Cardiac muscle cell (in vitro differentiated cells and primary cell): ENCODE measurements around the gene ACOX3. TPM values are rescaled to one million over a fixed set of nuclear protein-coding genes. Genes with fewer than 3 reads are reported as not detected.

ENCODE experiments used
- DNase-seq, 2 donors: peaks; one replicate each; pipeline versions ENCODE4 v3.0.0 to v3.0.0-alpha.2; 2010 to 2017; ENCODE audit warnings: low read depth in 1 of 2, low spot score in 1 of 2
- H3K27ac ChIP-seq: fragments of 200-600 bp; sonication (generic); 2 replicates; pipeline ENCODE4 v1.5.1; 2016
- H3K27me3 ChIP-seq: fragments of 200-600 bp; sonication (generic); 2 replicates; pipeline ENCODE4 v1.6.0; 2016; ENCODE audit warnings: control low read depth
- H3K36me3 ChIP-seq: fragments of 200-600 bp; sonication (generic); 2 replicates; pipeline ENCODE4 v1.5.1; 2016; ENCODE audit warnings: control low read depth
- H3K4me1 ChIP-seq: fragments of 200-600 bp; sonication (generic); 2 replicates; pipeline ENCODE4 v1.8.1; 2017; ENCODE audit warnings: low read depth, mild to moderate bottlenecking, mixed run types
- H3K4me3 ChIP-seq: fragments of 200-600 bp; sonication (generic); 2 replicates; pipeline ENCODE4 v1.5.1; 2016; ENCODE audit warnings: mild to moderate bottlenecking
- H3K9me3 ChIP-seq: fragments of 200-600 bp; sonication (generic); 2 replicates; pipeline ENCODE4 v1.5.1; 2017; ENCODE audit warnings: low read depth, mild to moderate bottlenecking, control low read depth
- CTCF ChIP-seq: IDR thresholded peaks from 2 replicates; pipeline ENCODE4 v1.5.1; 2012; ENCODE audit warnings: low read depth, mild to moderate bottlenecking, low read length
- polyA plus RNA-seq: library from polyadenylated mRNA; unstranded; fragments of >200 nt; fragmentation: Nextera tagmentation; extraction: Ambion mirVana; gene quantifications from 2 replicates; pipeline ENCODE4 v1.2.1, GENCODE V29; 2016
- total RNA-seq: library from RNA; depleted of rRNA; stranded (reverse); fragments of >200 nt; gene quantifications from 2 replicates; pipeline ENCODE4 v1.2.3, GENCODE V29; 2016

Gene ACOX3
- total and polyA plus RNA-seq, 2 experiments from 2014 or later = 19.1 to 38.7 TPM

- H3K4me1 ChIP-seq = no peaks in the 10 kb centered on the region
- H3K9me3 ChIP-seq = no peaks in the 10 kb centered on the region
- no peak overlapping the region for H3K27ac ChIP-seq
- H3K27me3 ChIP-seq = no peaks in the 10 kb centered on the region
- no peak for DNase-seq
- peaks cover 5% of the 10 kb centered on the region for H3K36me3 ChIP-seq
- TF ChIP-seq CTCF = no peak
- no peak overlapping the region for H3K4me3 ChIP-seq
Measured at GRCh38 chr4:8380511-8381415, 59.8 kb downstream of the ACOX3 start.

- no peak for DNase-seq
- no peaks in the 10 kb centered on the region for H3K27me3 ChIP-seq
Measured at GRCh38 chr4:8379771-8380170, 60.8 kb downstream of the ACOX3 start.

GRCh38 chr4:8379281-8379680 is 61.2 kb downstream of the ACOX3 start:
- Histone ChIP-seq H3K9me3 (no peaks in the 10 kb centered on the region), H3K27ac (no peak overlapping the region), H3K36me3 (peaks cover 5% of the 10 kb centered on the region), H3K4me1 (no peaks in the 10 kb centered on the region), H3K27me3 (no peaks in the 10 kb centered on the region), H3K4me3 (no peak overlapping the region)
- TF ChIP-seq CTCF = no peak
- no peak for DNase-seq

More at GRCh38 chr4:8379771-8380170, 60.8 kb downstream of the ACOX3 start:
- Histone ChIP-seq H3K27ac (no peak overlapping the region), H3K4me1 (no peaks in the 10 kb centered on the region), H3K9me3 (no peaks in the 10 kb centered on the region), H3K36me3 (peaks cover 5% of the 10 kb centered on the region), H3K4me3 (no peak overlapping the region)
- TF ChIP-seq CTCF = no peak

GRCh38 chr4:8378776-8379175 is 61.7 kb downstream of the ACOX3 start:
- no peak for DNase-seq
- Histone ChIP-seq H3K4me1 (no peaks in the 10 kb centered on the region), H3K27me3 (no peaks in the 10 kb centered on the region), H3K36me3 (peaks cover 5% of the 10 kb centered on the region), H3K9me3 (no peaks in the 10 kb centered on the region), H3K27ac (no peak overlapping the region), H3K4me3 (no peak overlapping the region)
- TF ChIP-seq CTCF = no peak

- Histone ChIP-seq H3K4me3 (no peak overlapping the region), H3K27me3 (no peaks in the 10 kb centered on the region), H3K36me3 (peaks cover 5% of the 10 kb centered on the region), H3K9me3 (no peaks in the 10 kb centered on the region), H3K4me1 (no peaks in the 10 kb centered on the region), H3K27ac (no peak overlapping the region)
- TF ChIP-seq CTCF = no peak
- no peak for DNase-seq
Measured at GRCh38 chr4:8378101-8378724, 62.3 kb downstream of the ACOX3 start.
